SK-N-SH treated with all-trans-retinoic acid at 6 μM for 48 hours (cell line): ENCODE measurements around the gene H19.

Source experiments
- ATAC-seq: fragments of 200-7000 bp; cut with Tn5 transposase; 3 replicates; pipeline ENCODE4 v1.9.1; 2020; ENCODE audit warnings: mild to moderate bottlenecking, moderate library complexity
- ARNTL ChIP-seq: fragments of 450-650 bp; formaldehyde crosslinking; IDR thresholded peaks from 2 replicates; pipeline ENCODE4 v1.5.0; 2020; ENCODE audit warnings: low read depth, mild to moderate bottlenecking, moderate library complexity, borderline replicate concordance
- BACH2 ChIP-seq: fragments of 250-450 bp; sonication (Bioruptor Pico); IDR thresholded peaks from 2 replicates; pipeline ENCODE4 v1.9.0; 2021; ENCODE audit warnings: mild to moderate bottlenecking, borderline replicate concordance
- ESRRG ChIP-seq: fragments of 250-450 bp; sonication (Bioruptor Pico); IDR thresholded peaks from 2 replicates; pipeline ENCODE4 v1.6.1; 2021; ENCODE audit warnings: mild to moderate bottlenecking
- GLIS3 ChIP-seq: fragments of 250-450 bp; sonication (Bioruptor Pico); IDR thresholded peaks from 2 replicates; pipeline ENCODE4 v1.5.0; 2020; ENCODE audit warnings: mild to moderate bottlenecking, moderate library complexity
- OSR1 ChIP-seq: fragments of 250-450 bp; sonication (Bioruptor Pico); IDR thresholded peaks from 2 replicates; pipeline ENCODE4 v1.8.0; 2022; ENCODE audit warnings: moderate library complexity, mild to moderate bottlenecking, inconsistent platforms
- RARB ChIP-seq: fragments of 250-450 bp; sonication (Bioruptor Pico); IDR thresholded peaks from 2 replicates; pipeline ENCODE4 v1.8.0; 2021; ENCODE audit warnings: mild to moderate bottlenecking, moderate library complexity
- TCF4 ChIP-seq: fragments of 250-450 bp; sonication (Bioruptor Pico); IDR thresholded peaks from 2 replicates; pipeline ENCODE4 v1.8.0; 2021; ENCODE audit warnings: mild to moderate bottlenecking, moderate library complexity, borderline replicate concordance
- ZC3H10 ChIP-seq: fragments of 250-450 bp; sonication (Bioruptor Pico); IDR thresholded peaks from 2 replicates; pipeline ENCODE4 v1.5.1; 2021; ENCODE audit warnings: mild to moderate bottlenecking, moderate library complexity
- ZFP30 ChIP-seq: fragments of 450-650 bp; formaldehyde crosslinking; IDR thresholded peaks from 2 replicates; pipeline ENCODE4 v1.5.0; 2022; ENCODE audit warnings: mild to moderate bottlenecking, moderate library complexity
- ZNF70 ChIP-seq: fragments of 450-650 bp; formaldehyde crosslinking; IDR thresholded peaks from 2 replicates; pipeline ENCODE4 v1.5.0; 2020; ENCODE audit warnings: mild to moderate bottlenecking, moderate library complexity
- ZNF8 ChIP-seq: fragments of 450-650 bp; formaldehyde crosslinking; IDR thresholded peaks from 2 replicates; pipeline ENCODE4 v1.5.0; 2020; ENCODE audit warnings: mild to moderate bottlenecking, moderate library complexity
- TF ChIP-seq, protein P1 (sequence below): fragments of 250-450 bp; sonication (Bioruptor Pico); IDR thresholded peaks from 2 replicates; pipeline ENCODE4 v1.8.0; 2021; ENCODE audit warnings: low read depth, mild to moderate bottlenecking, moderate library complexity, borderline replicate concordance
- TF ChIP-seq, protein P2 (sequence below): fragments of 250-450 bp; sonication (Bioruptor Pico); IDR thresholded peaks from 2 replicates; pipeline ENCODE4 v1.5.1; 2020; ENCODE audit warnings: low read depth, mild to moderate bottlenecking, moderate library complexity
- TF ChIP-seq, protein P3 (sequence below): fragments of 250-450 bp; sonication (Bioruptor Pico); IDR thresholded peaks from 2 replicates; pipeline ENCODE4 v1.5.1; 2021; ENCODE audit warnings: mild to moderate bottlenecking, moderate library complexity
- TF ChIP-seq, protein P4 (sequence below): fragments of 250-450 bp; sonication (Bioruptor Pico); IDR thresholded peaks from 2 replicates; pipeline ENCODE4 v1.5.0; 2020; ENCODE audit warnings: mild to moderate bottlenecking, moderate library complexity
- TF ChIP-seq, protein P5 (sequence below): fragments of 250-450 bp; sonication (Bioruptor Pico); IDR thresholded peaks from 2 replicates; pipeline ENCODE4 v1.8.0; 2020; ENCODE audit warnings: mild to moderate bottlenecking, moderate library complexity, borderline replicate concordance

The H19 gene

DNA sequence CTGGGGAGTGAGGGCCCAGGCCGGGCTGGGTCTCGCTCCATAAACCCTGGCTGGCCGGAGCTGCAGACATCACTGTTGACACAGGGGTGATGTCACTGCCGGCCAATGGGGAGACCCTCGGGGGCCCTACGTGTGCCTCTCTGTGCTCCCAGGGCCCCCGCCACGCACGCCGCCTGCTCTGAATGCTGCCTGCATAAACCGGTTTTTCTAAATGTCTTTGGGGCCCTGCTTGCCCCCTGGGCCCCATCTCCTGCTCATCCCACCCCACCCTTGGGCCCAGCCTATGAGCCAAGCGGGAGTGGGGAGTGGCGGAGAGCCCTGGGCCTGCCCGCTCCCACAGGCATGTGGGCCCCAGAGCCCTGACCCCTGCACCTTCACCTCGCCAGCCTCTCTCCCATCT is 7.7 kb downstream of the H19 start (continued):
- TF ChIP-seq, protein P1, sequence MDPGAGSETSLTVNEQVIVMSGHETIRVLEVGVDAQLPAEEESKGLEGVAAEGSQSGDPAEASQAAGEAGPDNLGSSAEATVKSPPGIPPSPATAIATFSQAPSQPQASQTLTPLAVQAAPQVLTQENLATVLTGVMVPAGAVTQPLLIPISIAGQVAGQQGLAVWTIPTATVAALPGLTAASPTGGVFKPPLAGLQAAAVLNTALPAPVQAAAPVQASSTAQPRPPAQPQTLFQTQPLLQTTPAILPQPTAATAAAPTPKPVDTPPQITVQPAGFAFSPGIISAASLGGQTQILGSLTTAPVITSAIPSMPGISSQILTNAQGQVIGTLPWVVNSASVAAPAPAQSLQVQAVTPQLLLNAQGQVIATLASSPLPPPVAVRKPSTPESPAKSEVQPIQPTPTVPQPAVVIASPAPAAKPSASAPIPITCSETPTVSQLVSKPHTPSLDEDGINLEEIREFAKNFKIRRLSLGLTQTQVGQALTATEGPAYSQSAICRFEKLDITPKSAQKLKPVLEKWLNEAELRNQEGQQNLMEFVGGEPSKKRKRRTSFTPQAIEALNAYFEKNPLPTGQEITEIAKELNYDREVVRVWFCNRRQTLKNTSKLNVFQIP (CRISPR knock-in tag): no peak
- no peak for TF ChIP-seq GLIS3 (CRISPR knock-in tag)

DNA sequence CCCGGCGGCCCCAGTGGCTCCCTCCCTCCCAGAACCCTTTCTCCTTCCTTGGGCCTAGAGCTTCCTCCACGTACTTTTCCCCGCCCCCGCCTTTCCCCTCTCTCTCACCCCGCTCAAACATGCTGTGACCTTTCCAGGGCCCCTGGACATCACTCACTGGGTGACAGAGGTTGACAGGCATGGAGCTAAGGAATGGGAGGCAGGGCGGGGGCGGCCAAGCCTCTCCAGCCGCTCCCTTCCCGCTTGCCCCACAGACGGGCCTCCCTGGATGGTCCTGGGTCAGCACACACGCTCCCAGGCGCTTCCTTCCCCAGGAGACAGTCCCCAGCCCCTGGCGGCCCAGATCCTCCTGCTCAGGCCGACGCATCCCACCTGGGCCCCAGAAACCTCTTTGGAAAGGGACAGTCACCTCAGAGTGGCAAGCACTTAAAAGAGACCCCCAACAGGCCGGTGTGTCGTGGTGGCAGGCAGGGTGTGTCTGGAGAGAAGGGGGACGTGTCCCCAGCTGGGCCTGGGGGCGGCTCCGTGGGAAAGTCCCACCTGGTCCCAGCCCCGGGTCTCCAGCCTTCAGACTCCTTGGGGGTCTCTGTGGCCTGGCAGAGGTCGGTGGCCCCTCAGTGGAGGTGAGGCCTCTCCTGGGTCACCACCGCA is 8.8 kb downstream of the H19 start:
- TF ChIP-seq, protein P2, sequence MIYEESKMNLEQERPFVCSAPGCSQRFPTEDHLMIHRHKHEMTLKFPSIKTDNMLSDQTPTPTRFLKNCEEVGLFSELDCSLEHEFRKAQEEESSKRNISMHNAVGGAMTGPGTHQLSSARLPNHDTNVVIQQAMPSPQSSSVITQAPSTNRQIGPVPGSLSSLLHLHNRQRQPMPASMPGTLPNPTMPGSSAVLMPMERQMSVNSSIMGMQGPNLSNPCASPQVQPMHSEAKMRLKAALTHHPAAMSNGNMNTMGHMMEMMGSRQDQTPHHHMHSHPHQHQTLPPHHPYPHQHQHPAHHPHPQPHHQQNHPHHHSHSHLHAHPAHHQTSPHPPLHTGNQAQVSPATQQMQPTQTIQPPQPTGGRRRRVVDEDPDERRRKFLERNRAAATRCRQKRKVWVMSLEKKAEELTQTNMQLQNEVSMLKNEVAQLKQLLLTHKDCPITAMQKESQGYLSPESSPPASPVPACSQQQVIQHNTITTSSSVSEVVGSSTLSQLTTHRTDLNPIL (CRISPR knock-in tag): no peak
- TF ChIP-seq, protein P3, sequence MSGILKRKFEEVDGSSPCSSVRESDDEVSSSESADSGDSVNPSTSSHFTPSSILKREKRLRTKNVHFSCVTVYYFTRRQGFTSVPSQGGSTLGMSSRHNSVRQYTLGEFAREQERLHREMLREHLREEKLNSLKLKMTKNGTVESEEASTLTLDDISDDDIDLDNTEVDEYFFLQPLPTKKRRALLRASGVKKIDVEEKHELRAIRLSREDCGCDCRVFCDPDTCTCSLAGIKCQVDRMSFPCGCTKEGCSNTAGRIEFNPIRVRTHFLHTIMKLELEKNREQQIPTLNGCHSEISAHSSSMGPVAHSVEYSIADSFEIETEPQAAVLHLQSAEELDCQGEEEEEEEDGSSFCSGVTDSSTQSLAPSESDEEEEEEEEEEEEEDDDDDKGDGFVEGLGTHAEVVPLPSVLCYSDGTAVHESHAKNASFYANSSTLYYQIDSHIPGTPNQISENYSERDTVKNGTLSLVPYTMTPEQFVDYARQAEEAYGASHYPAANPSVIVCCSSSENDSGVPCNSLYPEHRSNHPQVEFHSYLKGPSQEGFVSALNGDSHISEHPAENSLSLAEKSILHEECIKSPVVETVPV (CRISPR knock-in tag): no peak
- no peak for TF ChIP-seq ZNF8 (CRISPR knock-in tag)
- TF ChIP-seq GLIS3 (CRISPR knock-in tag): no peak
- TF ChIP-seq ARNTL (CRISPR knock-in tag): no peak
- TF ChIP-seq, protein P4, sequence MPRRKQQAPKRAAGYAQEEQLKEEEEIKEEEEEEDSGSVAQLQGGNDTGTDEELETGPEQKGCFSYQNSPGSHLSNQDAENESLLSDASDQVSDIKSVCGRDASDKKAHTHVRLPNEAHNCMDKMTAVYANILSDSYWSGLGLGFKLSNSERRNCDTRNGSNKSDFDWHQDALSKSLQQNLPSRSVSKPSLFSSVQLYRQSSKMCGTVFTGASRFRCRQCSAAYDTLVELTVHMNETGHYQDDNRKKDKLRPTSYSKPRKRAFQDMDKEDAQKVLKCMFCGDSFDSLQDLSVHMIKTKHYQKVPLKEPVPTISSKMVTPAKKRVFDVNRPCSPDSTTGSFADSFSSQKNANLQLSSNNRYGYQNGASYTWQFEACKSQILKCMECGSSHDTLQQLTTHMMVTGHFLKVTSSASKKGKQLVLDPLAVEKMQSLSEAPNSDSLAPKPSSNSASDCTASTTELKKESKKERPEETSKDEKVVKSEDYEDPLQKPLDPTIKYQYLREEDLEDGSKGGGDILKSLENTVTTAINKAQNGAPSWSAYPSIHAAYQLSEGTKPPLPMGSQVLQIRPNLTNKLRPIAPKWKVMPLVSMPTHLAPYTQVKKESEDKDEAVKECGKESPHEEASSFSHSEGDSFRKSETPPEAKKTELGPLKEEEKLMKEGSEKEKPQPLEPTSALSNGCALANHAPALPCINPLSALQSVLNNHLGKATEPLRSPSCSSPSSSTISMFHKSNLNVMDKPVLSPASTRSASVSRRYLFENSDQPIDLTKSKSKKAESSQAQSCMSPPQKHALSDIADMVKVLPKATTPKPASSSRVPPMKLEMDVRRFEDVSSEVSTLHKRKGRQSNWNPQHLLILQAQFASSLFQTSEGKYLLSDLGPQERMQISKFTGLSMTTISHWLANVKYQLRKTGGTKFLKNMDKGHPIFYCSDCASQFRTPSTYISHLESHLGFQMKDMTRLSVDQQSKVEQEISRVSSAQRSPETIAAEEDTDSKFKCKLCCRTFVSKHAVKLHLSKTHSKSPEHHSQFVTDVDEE: no peak
- TF ChIP-seq ZNF70: no peak
- TF ChIP-seq ZC3H10 (CRISPR knock-in tag): no peak
- no peak for TF ChIP-seq TCF4 (CRISPR knock-in tag)
- TF ChIP-seq ZFP30 (CRISPR knock-in tag): no peak
- TF ChIP-seq RARB (CRISPR knock-in tag): no peak
- TF ChIP-seq OSR1 (CRISPR knock-in tag): no peak
- TF ChIP-seq BACH2 (CRISPR knock-in tag): no peak
- TF ChIP-seq, protein P1 (CRISPR knock-in tag): no peak
- no peak for ATAC-seq

DNA sequence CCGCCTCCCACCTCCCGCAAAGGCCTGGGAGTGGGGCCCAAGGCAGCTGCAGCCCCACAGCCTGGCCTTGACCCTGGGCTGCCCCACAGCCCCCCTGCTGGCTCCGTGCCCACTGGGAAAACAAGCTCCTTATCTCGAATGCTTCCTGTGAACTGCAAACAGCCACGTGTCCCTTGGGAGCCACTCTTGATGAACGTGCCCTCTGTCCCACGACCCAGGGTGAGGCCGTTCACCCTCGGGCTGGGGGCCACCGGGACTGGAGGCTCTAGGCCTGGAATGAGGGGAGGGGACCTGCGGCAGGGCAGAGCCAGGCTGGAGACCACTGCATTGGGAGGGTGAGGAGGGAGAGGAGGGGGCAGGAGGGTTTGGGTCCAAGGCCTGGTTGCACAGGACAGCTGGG is 9.5 kb downstream of the H19 start:
- TF ChIP-seq, protein P2 (CRISPR knock-in tag): no peak
- TF ChIP-seq, protein P5, sequence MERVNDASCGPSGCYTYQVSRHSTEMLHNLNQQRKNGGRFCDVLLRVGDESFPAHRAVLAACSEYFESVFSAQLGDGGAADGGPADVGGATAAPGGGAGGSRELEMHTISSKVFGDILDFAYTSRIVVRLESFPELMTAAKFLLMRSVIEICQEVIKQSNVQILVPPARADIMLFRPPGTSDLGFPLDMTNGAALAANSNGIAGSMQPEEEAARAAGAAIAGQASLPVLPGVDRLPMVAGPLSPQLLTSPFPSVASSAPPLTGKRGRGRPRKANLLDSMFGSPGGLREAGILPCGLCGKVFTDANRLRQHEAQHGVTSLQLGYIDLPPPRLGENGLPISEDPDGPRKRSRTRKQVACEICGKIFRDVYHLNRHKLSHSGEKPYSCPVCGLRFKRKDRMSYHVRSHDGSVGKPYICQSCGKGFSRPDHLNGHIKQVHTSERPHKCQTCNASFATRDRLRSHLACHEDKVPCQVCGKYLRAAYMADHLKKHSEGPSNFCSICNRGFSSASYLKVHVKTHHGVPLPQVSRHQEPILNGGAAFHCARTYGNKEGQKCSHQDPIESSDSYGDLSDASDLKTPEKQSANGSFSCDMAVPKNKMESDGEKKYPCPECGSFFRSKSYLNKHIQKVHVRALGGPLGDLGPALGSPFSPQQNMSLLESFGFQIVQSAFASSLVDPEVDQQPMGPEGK (CRISPR knock-in tag): no peak
- TF ChIP-seq ESRRG (CRISPR knock-in tag) (no peak), ZNF70 (no peak), RARB (CRISPR knock-in tag) (no peak)
- no peak for ATAC-seq
